Retina (tissue), 1 donor: Measurements from ENCODE around the gene IFI35.
"Not testable (repeated sequence)": the region's sequence is repeated elsewhere in the genome, so short reads cannot be mapped to it uniquely, and the experiment has no call there.

Source experiments
- DNase-seq: peaks from one replicate; pipeline ENCODE4 v3.0.0-alpha.2; 2016

Gene IFI35

DNA sequence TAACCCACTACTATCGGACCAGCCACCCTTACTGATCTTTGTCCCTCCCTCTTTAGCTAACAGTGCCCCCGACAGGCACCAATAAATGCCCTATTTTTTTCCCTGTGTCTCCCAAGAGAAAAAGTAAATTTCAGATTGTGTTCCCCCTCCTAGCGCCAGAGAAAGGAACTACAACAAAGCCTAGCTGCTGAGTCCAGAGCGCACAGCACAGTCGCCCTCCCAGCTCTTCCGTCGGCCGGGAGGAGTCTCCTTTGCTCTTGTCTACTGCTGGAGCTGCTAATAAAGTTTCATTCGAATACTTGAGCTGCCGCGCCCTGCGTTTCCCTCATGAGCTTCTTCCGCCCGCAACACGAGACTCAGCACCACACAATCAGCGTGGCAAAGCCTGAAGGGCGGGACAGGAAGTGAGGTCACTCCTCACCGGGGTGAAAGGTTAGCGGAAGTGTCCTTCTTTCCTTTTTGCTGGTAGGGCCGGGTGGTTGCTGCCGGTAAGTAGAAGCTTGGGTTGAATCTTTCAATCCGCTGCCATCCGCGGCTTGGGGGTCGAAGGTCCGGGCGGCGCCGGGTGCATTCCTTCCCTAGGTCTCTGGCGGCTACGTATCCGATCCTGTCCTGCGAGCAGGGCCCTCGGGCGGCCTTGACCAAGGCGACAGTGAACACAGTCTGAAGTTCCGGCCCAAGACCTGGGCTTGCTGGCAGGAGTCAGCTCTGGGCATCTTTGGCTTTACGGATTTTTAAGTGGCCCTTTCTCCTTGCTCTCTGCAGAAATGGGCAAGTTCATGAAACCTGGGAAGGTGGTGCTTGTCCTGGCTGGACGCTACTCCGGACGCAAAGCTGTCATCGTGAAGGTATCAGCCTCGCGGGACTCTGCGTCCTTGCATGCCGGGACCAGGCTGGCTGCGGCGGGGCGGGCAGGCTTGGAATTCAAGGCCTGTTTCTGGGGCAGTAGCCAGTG, 8.3 kb upstream of the IFI35 start, which contains the start of gene RPL27:
TSS of gene RPL27 (plus strand) at position 436 of the 955 bp plus-strand sequence. CDS start at position 768, 332 bp downstream.
- peak; percentile 100 for DNase-seq

DNA sequence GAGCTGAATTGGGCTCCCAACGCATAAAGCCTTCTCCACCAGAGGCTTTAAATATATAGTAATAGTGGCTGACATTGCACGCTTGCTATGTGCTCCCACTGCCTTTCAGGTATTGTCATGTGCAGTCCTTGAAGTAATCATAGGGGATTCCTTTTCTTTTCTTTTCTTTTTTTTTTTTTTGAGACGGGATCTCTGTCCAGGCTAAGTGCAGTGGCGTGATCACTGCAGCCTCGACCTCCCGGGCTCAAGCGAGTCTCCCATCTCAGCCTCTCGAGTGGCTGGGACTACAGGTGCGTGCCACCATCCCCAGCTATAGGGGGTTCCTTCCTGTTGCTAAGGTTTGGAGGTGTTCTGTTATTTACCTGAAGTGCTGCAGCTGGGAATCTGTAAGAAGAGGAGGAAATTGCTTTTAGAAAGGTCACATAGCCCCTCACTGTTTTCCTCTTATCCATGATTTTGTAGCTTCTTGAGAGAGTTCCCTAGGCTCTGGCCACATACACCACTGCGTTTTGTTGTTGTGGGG, 7.5 kb upstream of the IFI35 start:
- DNase-seq = no peak

DNA sequence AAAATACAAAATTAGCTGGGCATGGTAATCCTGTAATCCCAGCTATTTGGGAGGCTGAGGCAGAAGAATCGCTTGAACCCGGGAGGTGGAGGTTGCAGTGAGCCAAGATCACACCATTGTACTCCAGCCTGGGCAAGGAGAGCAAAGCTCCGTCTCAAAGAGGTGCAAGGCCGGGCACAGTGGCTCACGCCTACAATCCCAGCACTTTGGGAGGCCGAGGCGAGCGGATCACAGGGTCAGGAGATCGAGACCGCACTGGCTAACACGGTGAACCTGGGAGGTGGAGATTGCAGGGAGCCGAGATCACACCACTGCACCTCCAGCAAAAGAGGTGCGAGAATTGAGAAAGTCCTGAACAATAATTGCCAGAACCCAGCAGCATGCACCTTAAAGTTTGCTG, 5.7 kb upstream of the IFI35 start:
- not testable (repeated sequence) for DNase-seq

DNA sequence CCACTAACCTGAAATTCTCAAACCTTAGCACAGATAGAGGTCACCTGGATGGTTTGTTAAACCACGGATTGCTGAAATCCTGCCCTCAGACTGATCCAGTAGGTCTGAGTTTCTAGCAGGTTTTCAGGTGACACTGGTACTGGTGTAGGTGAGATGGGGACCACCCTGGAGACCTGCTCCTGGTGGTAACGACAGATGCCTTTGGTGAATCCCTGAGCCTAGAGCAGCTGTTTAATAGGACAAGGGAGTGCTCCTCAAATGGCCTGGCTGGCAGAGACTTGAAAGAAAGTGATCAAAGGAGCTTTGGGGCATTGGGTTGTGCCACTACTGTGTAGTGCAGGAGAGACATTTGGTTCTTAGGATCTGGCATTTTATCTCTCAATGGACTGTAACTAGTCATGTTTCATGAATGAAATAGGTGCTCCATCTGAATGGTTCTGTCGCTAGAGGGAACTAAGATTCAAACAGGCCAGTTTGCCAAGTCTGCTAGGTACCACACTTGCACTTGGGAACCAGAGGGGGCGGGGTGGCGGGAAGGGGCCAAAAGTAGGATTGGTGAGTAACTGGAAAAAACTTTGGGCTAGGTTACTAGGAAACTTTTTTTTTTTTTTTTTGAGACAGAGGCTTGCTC, 2.9 kb upstream of the IFI35 start:
- DNase-seq = no peak

DNA sequence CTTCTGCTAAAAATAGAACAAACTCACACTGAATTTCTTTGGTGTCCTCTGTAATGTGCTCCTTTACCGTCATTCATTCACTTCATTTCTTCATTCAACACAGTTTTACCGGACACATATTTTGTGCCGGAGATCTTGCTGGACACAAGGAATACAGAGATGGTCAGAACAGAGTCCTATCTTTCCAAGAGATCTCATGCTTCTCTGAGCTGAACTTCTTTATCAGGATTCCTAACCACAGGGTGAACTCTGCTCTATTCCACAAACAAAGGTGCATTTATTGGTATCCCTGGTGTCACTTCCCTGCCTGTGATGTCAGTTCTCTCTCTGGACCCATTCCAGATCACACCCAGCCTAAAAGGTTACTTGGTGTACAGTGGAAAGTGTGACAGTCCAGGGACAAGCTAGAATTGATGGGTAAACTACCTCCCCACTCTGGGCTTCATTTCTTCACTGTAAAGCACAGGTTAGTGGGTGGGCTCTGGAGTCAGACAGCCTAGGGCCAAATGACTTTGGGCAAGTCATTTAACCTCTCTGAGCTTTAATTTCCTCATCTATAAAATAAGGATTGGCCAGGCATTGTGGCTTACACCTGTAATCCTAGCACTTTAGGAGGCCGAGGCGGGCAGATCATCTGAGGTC, 4.2 kb downstream of the IFI35 start:
- DNase-seq = no peak

DNA sequence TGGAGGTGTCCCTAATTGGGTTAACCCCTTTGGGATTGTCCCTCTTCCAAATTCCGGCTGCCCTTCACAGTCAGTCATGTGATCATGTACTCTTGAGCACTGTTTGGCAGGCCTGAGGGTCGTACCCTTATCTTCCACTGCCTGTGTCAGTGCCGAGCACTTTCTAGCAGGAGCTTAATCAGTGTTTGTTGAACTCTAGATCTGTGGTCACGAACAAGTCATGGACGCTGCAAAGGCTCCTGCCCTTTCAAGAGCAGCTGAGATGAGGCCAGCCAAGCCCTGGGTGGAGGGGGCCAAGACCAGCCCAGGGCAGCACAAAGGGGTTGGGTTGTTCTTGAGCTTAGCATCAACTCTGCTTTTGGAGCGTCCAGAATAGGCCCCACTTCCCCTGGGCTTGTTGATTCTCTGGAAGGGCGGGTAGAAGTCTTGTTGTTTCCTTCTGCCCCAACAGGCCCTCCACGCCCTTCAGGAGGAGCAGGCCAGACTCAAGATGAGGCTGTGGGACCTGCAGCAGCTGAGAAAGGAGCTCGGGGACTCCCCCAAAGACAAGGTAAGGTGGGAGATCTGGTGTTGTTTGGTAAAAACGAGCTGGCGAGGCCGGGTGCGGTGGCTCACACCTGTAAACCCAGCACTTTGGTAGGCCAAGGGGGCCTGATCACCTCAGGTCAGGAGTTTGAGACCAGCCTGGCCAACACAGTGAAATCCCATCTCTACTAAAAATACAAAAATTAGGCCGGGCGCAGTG, 5.3 kb downstream of the IFI35 start:
- DNase-seq = no peak

DNA sequence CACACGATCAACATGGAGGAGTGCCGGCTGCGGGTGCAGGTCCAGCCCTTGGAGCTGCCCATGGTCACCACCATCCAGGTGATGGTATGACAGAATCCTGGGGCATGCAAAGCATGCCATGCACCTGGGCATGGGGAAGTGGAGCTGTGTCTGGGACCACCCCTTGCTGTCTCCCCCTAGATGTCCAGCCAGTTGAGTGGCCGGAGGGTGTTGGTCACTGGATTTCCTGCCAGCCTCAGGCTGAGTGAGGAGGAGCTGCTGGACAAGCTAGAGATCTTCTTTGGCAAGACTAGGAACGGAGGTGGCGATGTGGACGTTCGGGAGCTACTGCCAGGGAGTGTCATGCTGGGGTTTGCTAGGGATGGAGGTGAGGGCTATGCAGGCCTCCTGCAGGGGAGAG, 6.7 kb downstream of the IFI35 start:
- no peak for DNase-seq

DNA sequence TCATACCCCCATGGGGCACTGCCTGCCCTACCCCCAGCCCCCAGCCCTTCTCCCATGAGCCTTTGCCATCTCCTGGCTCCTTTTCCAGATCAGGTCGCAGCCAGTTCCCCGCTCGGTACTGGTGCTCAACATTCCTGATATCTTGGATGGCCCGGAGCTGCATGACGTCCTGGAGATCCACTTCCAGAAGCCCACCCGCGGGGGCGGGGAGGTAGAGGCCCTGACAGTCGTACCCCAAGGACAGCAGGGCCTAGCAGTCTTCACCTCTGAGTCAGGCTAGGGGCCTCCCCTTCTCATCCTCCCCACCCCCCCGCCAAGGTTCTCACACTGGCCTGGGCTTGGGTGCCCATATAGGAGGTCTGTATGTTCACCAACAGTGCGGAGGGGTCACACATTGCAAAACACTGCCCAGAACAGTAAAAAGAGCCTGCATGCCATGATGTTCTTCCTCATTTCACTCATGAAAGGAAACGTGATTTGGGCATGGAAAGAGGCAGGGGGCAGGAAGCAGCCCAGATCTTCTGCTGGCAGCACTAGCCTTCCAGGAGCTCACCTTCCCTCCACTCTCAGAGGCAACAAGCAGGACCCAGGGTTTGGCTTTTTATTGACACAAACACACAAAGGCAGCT, 7.5 kb downstream of the IFI35 start:
- no peak for DNase-seq

DNA sequence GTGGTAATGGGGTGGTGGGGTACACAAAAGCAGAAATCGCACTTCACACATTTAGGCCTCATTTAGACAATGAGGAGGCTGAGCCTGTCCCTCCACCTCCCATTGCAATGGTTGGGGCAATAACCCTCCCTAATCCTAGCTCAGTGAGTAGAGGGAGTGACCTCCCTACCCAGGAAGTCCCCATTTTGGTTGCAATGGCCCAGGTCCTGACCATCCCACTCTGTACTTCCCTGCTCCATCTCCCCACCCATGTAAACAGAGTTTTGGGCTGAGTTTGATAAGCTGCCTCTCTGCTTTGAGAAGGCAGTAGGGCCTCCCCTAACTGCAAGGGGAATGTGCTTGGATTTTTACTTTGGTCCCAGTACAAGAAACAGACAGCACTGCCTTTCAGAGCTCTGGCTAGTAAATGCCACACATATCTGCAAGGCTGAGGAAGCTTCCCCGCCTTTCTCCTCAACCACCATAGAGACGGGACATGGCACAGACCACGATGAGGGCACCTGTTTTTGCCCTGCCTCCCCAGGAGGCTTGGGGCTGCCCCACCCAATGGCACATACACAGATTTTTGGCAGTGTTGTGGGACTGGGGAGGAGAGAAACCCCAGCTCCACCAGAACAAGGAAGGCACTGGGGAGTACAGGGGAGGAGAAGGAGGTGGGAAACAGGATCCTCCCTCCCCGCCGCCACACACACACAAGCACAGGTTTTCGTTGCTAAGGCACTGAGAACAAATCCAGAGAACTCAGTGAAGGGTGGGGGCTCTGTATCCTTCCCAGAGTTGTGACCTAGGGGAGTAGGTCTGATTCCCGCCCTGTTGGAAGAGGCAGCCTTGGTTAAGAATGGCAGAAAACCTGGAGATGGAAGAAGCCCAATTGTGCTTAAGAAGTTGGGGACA, 8.3 kb downstream of the IFI35 start:
- no peak for DNase-seq

DNA sequence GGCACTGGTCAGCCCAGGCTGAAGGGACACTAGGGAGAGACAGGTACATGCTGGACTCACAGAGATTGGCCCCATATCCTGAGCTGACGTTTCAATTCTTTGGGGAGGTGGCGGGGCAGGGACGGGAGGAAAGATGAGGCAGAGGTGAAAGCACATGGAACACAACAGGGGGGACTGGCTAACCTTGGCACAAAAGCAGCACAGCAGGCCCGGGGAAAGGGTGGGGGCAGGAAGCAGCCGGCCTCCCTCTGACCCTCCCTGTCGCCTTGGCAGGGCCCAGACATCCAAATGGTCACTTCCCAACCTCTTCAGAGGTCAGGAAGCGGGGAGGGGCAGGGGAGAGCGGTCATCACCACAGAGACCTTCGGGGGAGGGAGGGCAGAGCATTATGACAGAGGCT, 9.0 kb downstream of the IFI35 start:
- no peak for DNase-seq

DNA sequence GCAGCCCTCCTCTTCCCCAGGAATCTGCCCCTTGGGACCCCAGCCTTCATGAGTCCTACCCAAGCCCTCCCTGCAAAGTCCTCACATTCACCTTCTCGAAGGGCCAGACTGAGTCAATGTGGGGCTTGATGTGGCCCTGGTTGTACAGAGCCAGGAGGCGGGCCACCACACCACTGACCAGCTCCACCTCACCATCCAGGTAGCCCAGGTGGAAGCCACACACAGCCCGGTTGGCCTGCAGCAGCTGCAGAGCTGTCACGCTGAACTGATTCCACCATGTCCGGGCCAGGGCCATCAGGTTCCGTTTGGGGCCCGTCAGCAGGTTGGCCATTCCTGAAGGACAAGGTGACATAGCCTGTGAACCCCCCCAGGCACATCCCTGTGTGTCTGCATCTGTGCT, 9.6 kb downstream of the IFI35 start:
- DNase-seq = no peak

DNA sequence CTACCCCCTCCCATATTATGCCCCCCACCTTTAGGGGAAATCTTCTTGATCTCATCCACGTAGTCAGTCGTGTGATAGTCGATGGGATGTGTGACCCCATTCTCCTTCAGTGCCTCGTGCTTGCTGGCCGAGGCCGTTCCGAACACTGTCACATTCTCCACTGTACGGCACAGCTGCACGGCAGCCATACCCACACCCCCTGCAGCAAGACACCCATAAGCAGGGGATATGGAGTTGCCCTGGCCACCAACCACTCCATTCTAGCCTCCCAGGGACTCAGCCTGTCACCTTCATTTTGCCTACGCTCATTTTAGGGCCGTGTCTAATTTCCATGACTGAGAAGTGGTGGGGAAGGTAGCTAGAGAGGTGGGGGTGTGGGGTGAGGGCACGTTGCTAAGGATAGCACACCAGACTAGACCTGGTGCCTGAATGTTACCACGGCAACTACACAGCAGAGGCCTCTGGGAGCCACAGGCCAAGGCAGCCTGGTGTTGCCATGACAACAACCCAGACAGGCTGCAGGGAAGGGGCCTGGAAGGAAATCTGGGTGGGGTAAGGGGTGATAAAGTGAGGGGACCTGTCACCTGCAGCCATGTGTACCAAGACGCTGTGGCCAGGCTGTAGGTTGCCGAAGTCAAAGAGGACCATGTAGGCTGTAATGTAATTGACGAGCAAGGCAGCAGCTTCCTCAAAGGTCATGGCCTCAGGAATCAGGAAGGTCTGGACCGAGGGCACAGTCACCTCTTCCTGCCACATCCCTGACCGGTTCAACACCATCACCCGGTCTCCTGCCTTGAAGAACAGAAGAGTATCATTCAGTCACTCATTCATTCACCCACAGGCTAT, 11.6 kb downstream of the IFI35 start:
- DNase-seq = peak; percentile 69

DNA sequence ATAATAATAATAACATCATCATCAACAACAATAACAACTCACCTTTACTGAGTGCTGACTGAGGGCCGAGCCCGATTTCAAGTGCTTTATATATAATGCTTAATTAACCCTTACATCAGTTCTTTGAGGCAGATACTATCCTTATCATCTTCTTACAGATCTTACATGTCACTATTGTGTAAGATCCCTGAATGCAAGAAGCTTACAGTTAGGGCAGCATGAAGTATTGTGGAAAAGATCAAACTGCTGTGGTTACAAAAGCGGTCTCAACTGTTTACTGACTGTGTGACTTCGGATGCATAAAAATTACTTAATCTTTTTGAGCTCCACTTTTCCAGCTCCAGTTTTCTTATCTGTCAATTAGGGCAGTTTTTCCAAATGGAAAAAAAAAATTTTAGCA, 12.3 kb downstream of the IFI35 start:
- no peak for DNase-seq

DNA sequence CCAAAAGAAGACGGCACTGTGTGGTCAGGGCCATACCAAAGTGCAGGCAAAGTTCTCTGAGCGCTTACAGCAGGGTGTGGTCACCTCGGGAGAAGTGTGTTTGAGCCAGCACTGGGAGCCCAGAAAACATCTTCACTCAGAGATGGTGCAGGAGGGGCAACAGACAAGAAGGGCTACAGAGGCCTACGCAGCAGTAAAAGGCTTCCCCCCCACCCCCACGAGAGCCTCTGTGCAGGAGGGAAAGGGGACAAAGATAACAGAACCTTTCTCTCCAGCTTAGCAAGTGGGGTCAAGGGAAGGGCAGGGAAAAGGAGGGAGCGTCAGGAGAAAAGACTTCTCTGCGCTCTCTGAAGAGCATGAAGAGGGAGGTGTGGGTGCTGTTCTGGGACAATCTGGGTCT, 12.8 kb downstream of the IFI35 start:
- peak; percentile 37 for DNase-seq

DNA sequence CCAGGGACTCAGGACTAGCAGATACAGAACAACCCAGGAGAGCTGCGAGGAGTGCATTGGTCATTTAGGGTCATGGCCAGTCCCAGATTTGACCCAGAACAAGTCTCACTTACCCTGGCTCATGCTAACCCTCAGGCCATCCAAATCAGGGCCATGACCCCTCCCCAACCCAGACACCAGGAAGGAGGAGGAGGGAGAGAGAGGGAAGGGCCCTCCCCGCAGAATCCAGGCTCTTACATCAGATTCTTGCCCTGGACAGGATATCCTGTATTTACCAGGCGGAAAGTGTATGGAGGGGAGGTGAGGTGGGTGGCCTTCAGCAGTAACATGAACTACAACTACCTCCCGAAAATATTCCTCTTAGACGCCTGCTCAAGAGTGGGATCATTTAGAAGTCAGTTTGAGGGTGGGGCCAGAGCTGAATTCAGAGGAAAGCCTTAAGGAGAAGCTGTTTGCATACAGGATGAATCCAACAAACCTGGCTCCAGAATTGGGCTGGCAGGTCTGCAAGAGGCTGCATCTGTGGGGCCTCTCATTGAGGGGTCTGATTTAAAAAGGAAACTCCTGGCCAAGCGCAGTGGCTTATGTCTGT, 13.5 kb downstream of the IFI35 start:
- DNase-seq = no peak

DNA sequence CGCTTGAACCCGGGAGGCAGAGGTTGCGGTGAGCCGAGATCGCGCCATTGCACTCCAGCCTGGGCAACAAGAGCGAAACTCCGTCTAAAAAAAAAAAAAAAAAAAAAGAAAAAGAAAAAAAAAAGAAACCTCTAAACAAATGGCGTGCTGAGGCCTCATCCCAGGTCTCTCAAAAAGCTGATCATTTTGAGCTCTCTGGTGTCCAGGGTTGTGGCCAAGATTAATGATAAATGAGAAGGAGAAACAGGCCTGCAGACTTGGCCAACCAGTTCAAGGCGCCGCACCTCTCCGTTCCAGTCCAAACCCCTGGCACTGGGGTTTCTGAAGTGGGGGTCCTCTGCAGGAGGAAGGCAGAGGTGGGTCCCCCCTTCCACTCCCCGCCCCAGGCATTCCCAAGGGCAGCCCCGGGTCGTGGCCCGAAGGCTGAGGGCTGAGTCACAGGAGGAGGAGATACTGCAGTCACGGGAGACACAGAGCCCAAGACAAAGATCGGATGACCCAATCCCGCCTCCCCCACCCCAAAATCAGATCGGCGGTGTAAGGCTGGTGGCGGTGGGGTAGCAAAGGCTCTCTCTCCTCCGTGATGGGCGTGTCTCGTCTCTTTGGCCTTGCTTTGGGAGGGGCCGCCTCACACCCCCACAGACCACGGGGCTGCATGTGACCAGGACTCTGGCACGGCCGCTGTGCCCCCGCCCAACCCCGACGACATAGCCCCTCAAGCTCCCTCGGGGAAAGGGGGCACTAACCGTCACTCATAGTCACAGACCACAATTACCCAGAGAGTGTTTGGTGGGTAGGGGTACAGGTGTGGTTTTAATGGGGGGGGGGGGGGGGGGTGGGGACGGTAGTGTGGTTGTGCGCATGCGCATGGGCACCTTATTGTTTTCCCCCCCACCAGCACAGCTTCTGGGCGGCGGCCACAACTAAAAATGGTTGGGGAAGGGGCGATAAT, 14.5 kb downstream of the IFI35 start:
- peak; percentile 78 for DNase-seq

DNA sequence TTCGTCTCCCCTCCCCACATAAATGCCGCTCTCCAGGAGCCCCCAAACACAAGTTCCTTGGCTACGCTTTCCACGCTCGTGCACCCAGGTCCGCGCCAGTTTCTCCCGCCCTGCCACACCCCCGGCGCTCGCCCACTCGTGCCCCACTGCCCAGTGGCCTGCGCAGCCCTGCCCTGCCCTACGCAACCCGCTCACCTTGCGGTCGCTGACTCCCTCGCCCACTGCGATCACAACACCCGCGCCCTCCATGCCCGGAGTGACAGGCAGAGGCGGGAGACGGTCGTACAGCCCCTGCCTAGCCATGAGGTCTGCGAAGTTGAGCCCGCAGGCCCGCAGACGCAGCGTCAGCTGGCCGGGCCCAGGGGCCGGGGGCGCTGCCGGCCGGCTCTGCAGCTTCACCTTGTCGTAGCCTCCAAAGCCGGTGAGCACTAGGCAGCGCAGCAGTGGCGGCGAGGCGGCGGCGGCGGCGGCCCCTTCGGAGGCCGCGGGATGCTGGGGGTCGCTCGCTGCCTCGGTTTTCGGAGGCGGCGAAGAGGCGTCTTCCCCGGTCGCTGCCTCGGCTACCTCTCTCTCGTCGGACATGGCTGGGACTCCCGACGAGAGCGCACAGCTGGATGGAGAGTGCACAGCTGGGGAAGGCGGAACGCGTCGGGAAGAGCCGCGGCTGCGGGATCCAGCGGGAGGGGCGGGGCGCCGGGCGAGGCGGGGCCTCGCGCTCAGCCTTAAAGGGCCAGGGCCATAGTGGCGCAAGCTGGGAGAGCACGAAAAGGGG, 15.3 kb downstream of the IFI35 start, which contains the start of gene VAT1:
TSS of gene VAT1 (minus strand) at position 645 of the 772 bp plus-strand sequence. CDS start at position 582, 63 bp downstream.
- DNase-seq = peak; percentile 93
